ENCODE results near the gene SLX9. TPM values are rescaled to one million over a fixed set of nuclear protein-coding genes. Genes with fewer than 3 reads are reported as not detected.

Gene SLX9
- total and polyA plus RNA-seq, 4 donors = 7.0 to 25.7 (median 18.7) TPM

GRCh38 chr21:44983421-44984206 lies 43.8 kb downstream of the SLX9 start:
- peaks cover 59% of the 10 kb centered on the region for H3K4me1 ChIP-seq (ENCODE audit: control insufficient read depth, insufficient read depth, low read length)
- no peak for DNase-seq (ENCODE audit: low read depth in 4 of 6, low spot score in 6 of 6)
- peaks cover 39% of the 10 kb centered on the region for H3K36me3 ChIP-seq (ENCODE audit: control insufficient read depth, insufficient read depth, low read length)
- no peaks in the 10 kb centered on the region for H3K9me3 ChIP-seq (ENCODE audit: control insufficient read depth, insufficient read depth, low read length)
- H3K27ac ChIP-seq (ENCODE audit: low read depth, low read length) = no peak overlapping the region
- H3K4me3 ChIP-seq (ENCODE audit: low read depth, low read length) = no peak overlapping the region
- 93% methylated on average over 20 of the region's 22 CpGs for WGBS (ENCODE audit: insufficient coverage)
- H3K27me3 ChIP-seq (ENCODE audit: control insufficient read depth, insufficient read depth, low read length) = no peaks in the 10 kb centered on the region

- H3K9me3 ChIP-seq (ENCODE audit: control insufficient read depth, insufficient read depth, low read length) = no peaks in the 10 kb centered on the region
- WGBS (ENCODE audit: insufficient coverage) = 34% methylated on average over 17 of the region's 20 CpGs
- H3K36me3 ChIP-seq (ENCODE audit: control insufficient read depth, insufficient read depth, low read length) = peaks cover 32% of the 10 kb centered on the region
- DNase-seq (ENCODE audit: low read depth in 4 of 6, low spot score in 6 of 6) = peak in 2 of 6 donors; percentile 47 to 56
- H3K27ac ChIP-seq (ENCODE audit: low read depth, low read length) = no peak overlapping the region
- H3K4me1 ChIP-seq (ENCODE audit: control insufficient read depth, insufficient read depth, low read length) = peaks cover 65% of the 10 kb centered on the region
- H3K27me3 ChIP-seq (ENCODE audit: control insufficient read depth, insufficient read depth, low read length) = no peaks in the 10 kb centered on the region
- H3K4me3 ChIP-seq (ENCODE audit: low read depth, low read length) = no peak overlapping the region
Measured at GRCh38 chr21:44984428-44984791, 44.6 kb downstream of the SLX9 start.

- 57% methylated on average over 24 of the region's 26 CpGs for WGBS (ENCODE audit: insufficient coverage)
- DNase-seq (ENCODE audit: low read depth in 4 of 6, low spot score in 6 of 6) = no peak
- no peak overlapping the region for H3K4me3 ChIP-seq (ENCODE audit: low read depth, low read length)
- no peaks in the 10 kb centered on the region for H3K27me3 ChIP-seq (ENCODE audit: control insufficient read depth, insufficient read depth, low read length)
- no peaks in the 10 kb centered on the region for H3K9me3 ChIP-seq (ENCODE audit: control insufficient read depth, insufficient read depth, low read length)
- peak overlapping the region; percentile 3 for H3K27ac ChIP-seq (ENCODE audit: low read depth, low read length)
- H3K36me3 ChIP-seq (ENCODE audit: control insufficient read depth, insufficient read depth, low read length) = peaks cover 26% of the 10 kb centered on the region
- peaks cover 68% of the 10 kb centered on the region for H3K4me1 ChIP-seq (ENCODE audit: control insufficient read depth, insufficient read depth, low read length)
Measured at GRCh38 chr21:44984792-44985440, 45.1 kb downstream of the SLX9 start.

GRCh38 chr21:44985441-44986401 lies 45.9 kb downstream of the SLX9 start:
- WGBS (ENCODE audit: insufficient coverage) = 85% methylated on average over 22 of the region's 26 CpGs
- peaks cover 63% of the 10 kb centered on the region for H3K4me1 ChIP-seq (ENCODE audit: control insufficient read depth, insufficient read depth, low read length)
- H3K4me3 ChIP-seq (ENCODE audit: low read depth, low read length) = no peak overlapping the region
- peaks cover 18% of the 10 kb centered on the region for H3K36me3 ChIP-seq (ENCODE audit: control insufficient read depth, insufficient read depth, low read length)
- no peaks in the 10 kb centered on the region for H3K27me3 ChIP-seq (ENCODE audit: control insufficient read depth, insufficient read depth, low read length)
- H3K27ac ChIP-seq (ENCODE audit: low read depth, low read length) = no peak overlapping the region
- H3K9me3 ChIP-seq (ENCODE audit: control insufficient read depth, insufficient read depth, low read length) = no peaks in the 10 kb centered on the region
- DNase-seq (ENCODE audit: low read depth in 4 of 6, low spot score in 6 of 6) = no peak

- H3K4me1 ChIP-seq (ENCODE audit: control insufficient read depth, insufficient read depth, low read length) = peaks cover 67% of the 10 kb centered on the region
- H3K9me3 ChIP-seq (ENCODE audit: control insufficient read depth, insufficient read depth, low read length) = no peaks in the 10 kb centered on the region
- H3K27ac ChIP-seq (ENCODE audit: low read depth, low read length) = no peak overlapping the region
- no peak for DNase-seq (ENCODE audit: low read depth in 4 of 6, low spot score in 6 of 6)
- H3K36me3 ChIP-seq (ENCODE audit: control insufficient read depth, insufficient read depth, low read length) = peaks cover 14% of the 10 kb centered on the region
- no peaks in the 10 kb centered on the region for H3K27me3 ChIP-seq (ENCODE audit: control insufficient read depth, insufficient read depth, low read length)
- H3K4me3 ChIP-seq (ENCODE audit: low read depth, low read length) = no peak overlapping the region
- 78% methylated on average over 22 of the region's 23 CpGs for WGBS (ENCODE audit: insufficient coverage)
Measured at GRCh38 chr21:44986471-44987291, 46.9 kb downstream of the SLX9 start.

GRCh38 chr21:44987301-44987885 lies 47.6 kb downstream of the SLX9 start:
- WGBS (ENCODE audit: insufficient coverage) = 67% methylated on average over 22 of the region's 23 CpGs
- Histone ChIP-seq H3K27me3 (ENCODE audit: control insufficient read depth, insufficient read depth, low read length) (no peaks in the 10 kb centered on the region), H3K9me3 (ENCODE audit: control insufficient read depth, insufficient read depth, low read length) (no peaks in the 10 kb centered on the region), H3K4me3 (ENCODE audit: low read depth, low read length) (no peak overlapping the region), H3K27ac (ENCODE audit: low read depth, low read length) (no peak overlapping the region), H3K36me3 (ENCODE audit: control insufficient read depth, insufficient read depth, low read length) (peaks cover 12% of the 10 kb centered on the region), H3K4me1 (ENCODE audit: control insufficient read depth, insufficient read depth, low read length) (peaks cover 72% of the 10 kb centered on the region)
- DNase-seq (ENCODE audit: low read depth in 4 of 6, low spot score in 6 of 6) = no peak

- Histone ChIP-seq H3K27me3 (ENCODE audit: control insufficient read depth, insufficient read depth, low read length) (no peaks in the 10 kb centered on the region), H3K4me3 (ENCODE audit: low read depth, low read length) (no peak overlapping the region), H3K9me3 (ENCODE audit: control insufficient read depth, insufficient read depth, low read length) (no peaks in the 10 kb centered on the region), H3K4me1 (ENCODE audit: control insufficient read depth, insufficient read depth, low read length) (peaks cover 72% of the 10 kb centered on the region), H3K27ac (ENCODE audit: low read depth, low read length) (no peak overlapping the region), H3K36me3 (ENCODE audit: control insufficient read depth, insufficient read depth, low read length) (peaks cover 6% of the 10 kb centered on the region)
- WGBS (ENCODE audit: insufficient coverage) = 80% methylated on average over 30 of the region's 37 CpGs
- no peak for DNase-seq (ENCODE audit: low read depth in 4 of 6, low spot score in 6 of 6)
Measured at GRCh38 chr21:44987886-44988606, 48.2 kb downstream of the SLX9 start.

GRCh38 chr21:44988607-44989536 lies 49.0 kb downstream of the SLX9 start:
- H3K4me1 ChIP-seq (ENCODE audit: control insufficient read depth, insufficient read depth, low read length) = peaks cover 73% of the 10 kb centered on the region
- WGBS (ENCODE audit: insufficient coverage) = 88% methylated on average over 20 of the region's 20 CpGs
- no peak overlapping the region for H3K27ac ChIP-seq (ENCODE audit: low read depth, low read length)
- no peak overlapping the region for H3K4me3 ChIP-seq (ENCODE audit: low read depth, low read length)
- H3K9me3 ChIP-seq (ENCODE audit: control insufficient read depth, insufficient read depth, low read length) = no peaks in the 10 kb centered on the region
- H3K27me3 ChIP-seq (ENCODE audit: control insufficient read depth, insufficient read depth, low read length) = no peaks in the 10 kb centered on the region
- no peak for DNase-seq (ENCODE audit: low read depth in 4 of 6, low spot score in 6 of 6)
- H3K36me3 ChIP-seq (ENCODE audit: control insufficient read depth, insufficient read depth, low read length) = peaks cover 2% of the 10 kb centered on the region

Data from spinal cord (tissue), 10 donors.